NCI-H345 treated with DMSO at 0.1 percent for 48 hours (cell line): ENCODE data around the gene SORCS2.

Experiments used
- DNase-seq: peaks from one replicate; lab custom pipeline; 2025; ENCODE audit not compliant: unreplicated experiment; lab: John Stamatoyannopoulos, UW

Gene SORCS2

DNA sequence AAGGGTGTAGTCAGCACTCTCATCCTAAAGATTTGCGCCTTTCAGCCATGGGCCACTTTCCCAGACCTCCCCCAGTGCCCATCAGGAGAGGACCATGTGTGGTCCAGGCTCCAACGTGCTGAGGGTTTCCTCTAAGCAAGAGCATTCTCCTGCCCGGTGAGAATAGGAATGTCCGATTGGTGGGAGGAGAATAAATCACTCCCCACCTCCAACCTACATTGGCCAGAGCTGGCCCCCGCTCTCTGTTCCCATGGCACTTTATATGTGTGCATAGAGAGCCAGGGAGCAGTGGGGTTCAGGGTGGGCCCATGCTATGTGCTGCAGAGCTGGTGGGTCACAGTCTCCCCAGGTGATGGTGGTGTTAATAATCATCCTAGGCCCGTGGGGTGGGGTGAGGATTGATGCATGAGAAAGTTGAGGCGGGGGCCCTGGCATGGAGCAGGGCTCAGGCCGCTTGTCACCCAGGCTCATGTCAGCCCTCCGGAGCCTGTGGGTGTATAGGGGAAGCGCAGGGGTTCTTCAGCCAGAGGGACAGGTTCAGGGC lies 6.8 kb upstream of the SORCS2 start:
- DNase-seq: no peak

DNA sequence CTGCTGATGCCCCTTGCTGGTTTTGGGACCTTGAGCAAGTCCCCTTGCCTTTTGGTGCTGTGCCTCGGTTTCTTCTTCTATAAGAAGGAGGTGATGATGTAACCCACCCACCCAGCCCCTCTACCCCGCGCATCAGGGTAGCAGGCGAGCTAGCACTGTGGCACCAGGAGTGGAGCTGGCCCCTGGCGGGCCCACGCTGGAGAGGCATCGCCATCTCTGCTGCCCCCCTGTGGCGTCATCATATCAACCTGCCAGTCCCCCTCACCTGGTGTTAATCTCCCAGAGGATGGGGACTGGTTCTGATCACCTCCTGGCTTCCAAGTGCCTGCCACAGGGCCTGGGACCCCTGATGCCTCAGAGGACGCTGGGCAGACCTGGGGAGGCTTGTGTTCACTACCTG lies 6.3 kb upstream of the SORCS2 start:
- DNase-seq: no peak

DNA sequence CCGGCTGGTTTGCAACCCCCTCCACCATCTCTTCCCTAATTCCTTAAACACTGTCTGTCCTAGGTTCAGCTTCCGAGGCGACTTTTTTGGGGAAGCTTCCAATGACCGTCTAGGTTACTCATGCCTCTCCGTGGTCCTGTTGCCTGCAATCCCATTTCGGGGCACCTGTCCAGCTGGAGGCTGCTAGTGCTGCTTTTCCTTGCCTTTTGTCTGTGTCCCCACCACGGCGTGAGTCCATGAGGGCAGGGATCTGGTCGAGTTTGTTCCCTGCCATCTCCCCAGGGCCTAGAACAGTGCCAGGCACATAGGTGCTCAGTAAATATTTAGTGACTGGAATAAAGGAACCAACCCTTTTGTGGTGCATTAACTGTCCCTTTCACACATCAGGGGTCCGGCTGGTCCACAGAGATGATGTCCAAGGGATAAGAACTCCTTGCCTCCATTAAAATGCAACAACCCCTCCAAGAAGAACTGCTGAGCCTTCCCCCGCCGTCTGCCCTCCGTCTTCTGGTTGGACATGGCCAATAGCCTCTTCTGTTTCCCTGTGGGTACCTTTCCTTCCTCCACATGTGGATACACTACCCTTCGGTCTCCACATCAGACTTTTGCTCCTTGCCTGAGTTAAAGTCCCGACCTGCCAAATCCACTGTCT lies 5.7 kb upstream of the SORCS2 start:
- no peak for DNase-seq

DNA sequence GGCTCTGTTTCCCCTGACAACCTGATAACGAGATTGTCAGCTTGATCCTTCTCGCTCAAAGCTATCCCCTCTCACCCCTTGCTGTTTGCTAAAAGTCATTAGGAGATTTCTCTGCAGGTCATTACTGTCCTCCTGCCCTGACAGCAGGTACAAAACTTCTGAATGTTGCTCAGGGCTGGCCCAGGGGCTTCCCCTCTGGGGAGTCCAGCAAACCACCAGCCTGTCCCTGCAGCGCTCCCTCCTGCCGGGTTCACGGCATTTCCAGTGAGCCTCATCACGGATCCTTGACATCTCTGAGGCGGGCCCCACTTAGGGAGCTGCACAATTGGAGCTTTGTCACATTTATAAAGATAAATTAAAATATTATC lies 5.2 kb upstream of the SORCS2 start:
- DNase-seq: no peak

DNA sequence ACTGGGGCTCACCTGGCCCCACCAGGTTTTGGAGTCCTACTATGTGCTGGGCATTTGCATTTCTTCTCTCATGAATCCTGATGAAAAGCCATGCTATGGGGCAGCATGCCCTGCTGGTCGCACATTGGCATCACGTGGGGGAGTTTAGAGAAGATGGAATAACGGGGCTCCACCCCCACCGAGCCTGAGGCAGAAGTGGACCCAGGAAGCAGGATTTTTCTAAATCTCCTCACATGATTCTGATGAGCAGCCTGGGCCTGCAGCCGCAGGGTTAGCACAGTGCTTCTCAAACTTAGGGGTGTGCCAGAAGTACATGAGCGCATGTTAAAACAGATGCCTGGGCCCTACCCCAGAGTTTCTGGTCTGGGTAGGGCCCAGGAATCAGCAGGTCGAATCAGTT lies 4.6 kb upstream of the SORCS2 start:
- DNase-seq: no peak

DNA sequence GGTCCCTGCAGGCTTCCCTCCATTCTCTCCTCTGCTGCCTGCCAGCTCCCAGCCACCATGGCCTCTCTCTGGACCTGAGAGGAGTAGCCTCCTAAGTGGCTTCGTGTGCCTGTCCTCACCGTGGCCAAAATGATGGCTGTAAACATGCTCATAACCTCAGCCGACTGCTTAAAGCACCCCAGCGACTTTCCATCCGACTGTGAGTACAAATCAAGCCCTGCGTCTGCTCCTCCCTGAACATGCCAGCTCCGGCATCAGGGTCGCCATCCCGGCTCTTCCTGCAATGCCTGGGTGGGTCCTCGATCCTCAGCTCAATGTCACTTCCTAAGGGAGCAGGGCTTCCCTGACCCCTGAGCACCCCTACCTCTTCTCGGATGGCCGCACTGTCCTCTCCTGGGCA lies 3.3 kb upstream of the SORCS2 start:
- DNase-seq: no peak

DNA sequence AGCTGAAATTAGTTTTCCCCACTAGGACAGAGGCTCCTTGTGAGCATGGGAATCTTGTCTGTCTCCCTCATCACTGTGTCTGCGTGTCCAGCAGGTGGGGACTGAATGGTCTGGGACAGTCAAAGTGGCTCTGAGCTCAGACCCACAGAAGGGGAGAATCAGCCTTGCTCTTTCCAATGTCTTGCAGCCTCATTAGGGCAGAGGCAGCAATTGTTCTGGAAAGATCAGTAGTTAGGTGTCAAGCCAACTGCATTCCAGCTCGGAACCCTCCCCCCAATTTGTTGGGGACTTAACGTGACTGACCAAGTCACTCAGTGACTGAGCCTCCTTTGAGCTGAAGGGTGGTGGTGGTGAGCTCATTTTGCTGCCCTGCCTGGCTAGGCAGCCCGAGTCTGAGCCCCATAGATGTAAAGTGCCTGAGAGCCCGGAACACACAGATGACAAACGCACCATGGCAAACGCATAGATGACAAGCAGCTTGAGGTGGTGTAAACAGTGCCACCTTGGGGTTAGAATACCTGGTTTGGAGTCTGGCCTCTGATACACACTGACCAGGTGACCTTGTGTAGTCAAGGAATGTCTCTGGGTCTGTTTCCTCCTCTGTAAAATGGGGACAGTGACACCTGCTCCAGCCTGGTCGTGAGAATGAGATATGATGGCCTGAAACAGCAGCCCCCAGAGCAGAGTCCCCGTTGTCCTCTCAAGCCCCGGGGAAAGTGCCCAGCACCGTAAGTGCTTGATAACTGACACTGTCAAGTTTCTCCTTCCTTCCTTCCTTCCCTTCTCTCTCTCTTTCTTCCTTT lies 2.7 kb upstream of the SORCS2 start:
- no peak for DNase-seq

DNA sequence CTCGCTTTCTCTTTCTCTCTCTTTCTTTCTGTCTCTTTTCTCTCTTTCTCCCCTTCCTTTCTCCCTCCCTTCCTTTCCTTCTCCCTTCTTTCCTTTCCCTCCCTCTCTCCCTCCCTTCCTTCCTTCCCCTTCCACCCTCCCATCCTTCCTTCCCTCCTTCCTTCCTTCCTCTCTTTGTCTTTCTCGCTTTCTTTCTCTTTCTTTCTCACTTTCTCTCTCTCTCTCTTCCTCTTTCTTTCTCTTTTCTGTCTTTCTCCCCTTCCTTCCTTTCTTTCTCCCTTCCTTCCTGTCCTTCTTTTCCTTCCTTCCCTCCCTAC lies 2.1 kb upstream of the SORCS2 start:
- DNase-seq: no peak

DNA sequence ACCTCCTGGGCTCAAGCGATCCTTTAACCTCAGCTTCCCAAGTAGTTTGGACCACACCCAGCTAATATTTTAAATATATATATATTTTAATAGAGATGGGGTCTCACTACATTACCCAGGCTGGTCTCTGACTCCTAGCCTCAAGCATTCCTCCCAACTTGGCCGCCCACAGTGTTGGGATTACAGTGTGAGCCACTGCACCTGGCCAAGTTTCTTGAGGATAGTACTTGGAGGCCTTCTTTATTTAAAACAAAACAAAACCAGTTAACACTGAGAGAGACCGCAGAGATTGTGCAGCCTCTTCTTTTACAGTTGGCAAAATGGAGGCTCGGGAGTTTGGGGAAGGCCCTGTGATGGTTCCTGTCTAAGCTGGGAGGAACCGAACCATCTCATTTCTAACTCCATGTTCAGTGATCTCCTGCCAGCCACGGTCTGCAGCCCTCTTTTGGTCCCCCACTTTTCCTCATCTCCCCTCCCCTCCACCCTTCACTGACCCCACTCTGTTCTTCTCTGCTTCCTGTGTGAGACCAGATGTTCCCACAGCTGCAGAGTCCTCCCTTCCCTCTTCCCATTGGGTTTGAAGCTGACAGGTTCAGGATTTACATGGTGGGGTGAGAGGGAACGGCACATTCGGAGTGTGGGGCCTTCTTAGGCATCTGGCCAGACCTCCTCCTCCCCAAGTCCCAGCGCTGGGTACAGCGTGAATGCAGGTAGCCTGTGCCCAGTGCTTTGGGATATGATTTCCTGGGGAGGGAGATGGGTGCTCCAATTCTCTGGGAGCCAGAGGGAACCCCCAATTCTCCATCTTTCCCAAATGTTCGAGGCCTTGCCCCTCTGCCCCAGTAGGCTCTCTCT lies 1.4 kb upstream of the SORCS2 start:
- no peak for DNase-seq

DNA sequence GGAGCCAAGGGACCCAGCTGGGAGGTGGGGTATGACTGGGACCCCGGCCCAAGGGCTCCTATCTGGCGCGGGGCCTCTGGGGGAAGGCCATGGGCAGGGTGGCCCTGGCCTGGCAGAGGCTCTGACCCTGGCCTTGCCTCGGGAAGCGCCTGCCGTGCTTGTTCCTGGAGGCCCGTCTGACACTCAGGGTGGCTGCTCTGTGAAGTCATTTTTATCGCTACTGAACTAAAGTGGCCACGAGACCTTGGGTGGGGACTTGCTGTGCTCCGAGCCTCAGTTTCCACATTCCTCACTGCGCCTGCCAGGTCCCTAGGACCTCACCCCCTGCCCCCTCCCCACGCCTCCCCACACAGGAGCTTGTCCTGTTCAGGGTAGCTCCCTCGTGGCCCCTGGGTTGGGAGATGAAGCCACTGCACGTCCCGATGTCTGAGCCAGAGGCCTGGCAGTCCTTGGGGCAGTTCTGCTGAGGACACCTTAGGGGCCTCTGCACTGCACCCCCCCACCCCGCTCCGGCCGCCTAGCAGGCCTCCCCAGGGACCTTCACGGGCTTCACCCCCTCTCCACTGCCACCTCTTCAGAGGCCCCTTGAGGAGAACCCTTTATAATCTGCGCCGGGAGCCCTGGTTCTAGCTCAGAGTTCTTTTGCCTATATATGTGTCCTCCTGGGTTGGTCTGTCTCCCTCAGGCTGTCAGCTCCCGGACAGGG lies 639 bp upstream of the SORCS2 start:
- no peak for DNase-seq

DNA sequence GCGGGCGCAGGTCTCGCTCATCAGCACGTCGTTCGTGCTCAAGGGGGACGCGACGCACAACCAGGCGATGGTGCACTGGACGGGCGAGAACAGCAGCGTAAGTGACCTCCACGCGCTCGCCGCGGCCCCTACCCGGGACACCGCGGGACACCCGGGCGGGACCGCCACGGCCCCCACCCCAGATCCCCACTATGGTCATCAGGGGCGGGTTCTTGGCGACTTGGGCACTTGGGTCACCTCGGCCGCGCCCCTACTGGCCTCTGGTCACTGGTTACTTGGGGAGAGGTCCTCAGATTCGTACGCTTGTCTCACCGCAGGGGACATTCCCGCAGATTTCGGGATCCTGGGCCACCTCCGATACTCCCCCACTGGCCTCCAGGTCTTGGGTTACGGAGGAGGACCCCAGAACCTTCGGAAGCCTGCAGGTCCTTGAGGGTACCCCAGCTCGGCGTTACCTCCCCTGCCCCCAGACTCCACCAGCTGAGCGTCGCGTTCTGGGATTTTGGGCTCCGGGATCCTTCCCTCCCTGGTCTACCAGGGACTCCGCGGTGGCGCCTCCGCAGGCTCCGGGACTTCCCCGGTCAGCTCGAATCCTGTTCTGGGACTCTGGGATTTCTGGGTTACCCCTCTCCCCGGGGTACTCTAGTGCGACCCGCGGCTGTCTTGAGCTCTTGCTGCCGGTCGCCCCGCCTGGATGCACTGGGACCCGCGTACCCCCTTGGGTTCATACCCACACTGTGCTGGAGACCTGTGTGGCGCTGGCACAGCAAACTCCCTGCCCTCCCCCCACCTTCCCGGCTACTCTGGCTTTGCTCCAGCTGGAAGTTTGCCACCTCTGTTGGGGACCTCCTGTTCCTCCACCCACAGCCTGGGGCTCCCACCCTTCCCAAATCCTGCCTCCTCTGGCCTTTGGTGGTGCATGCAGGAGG lies 956 bp downstream of the SORCS2 start:
- DNase-seq: peak; percentile 15

DNA sequence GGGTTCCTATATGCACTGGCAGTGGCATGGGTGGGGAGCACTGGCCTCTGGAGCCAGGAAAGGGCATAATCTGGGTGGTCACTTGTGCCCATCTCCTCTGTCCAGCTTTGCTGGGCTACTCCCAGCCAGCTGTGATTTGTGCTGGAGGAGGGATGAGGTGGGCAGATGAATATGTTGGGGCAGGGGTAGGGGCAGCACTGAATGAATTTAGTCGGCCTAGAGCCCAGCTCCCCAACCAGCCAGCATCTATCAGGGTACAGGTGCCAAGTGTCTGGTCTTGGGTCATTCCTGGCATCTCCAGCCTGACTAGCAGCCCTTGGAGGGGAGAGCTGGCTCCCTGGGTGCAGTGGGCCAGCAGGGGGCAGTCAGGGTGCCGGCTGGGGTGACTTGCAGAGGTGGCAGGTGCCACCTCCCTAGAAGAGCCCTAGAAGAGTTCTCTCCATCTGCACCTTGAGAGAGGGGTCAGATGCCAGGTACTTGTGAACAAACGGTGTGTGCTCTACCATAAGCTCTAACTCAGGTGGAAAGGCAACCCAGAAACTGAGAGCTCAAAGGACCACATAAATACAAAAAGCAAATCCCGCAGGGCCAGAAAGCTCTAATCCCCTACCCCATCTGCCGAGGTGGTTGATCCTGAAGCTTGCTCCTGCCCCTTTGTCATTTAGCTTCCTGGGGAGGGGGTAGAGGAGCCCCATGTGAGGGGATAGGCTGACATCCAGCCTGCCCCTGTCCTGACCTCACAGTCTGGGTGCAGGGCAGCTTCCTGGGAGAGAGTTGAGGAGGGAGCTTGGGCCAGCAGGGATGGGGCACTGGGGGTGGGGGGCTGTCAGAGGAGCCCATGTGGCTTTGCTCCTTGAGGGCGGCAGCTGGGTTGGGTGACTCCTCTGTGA lies 2.2 kb downstream of the SORCS2 start:
- peak; percentile 20 for DNase-seq

DNA sequence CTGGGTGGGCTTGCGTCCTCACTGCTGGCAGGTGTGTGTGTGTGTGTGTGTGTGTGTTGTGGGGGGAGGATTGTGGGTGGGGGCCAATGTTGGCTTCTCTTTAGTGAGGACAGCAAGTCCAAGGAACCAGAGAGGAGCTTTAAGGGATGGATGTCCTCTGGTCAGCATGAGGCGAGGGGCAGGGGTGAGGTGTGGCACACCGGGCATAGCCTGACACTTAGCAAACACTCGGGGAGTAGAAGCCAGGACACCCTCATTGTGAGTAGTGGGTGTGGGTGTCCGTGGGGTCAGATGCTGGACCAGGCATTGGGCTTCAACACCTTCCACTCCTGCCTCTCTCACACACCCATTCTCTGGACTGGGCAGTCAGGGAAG lies 2.8 kb downstream of the SORCS2 start:
- no peak for DNase-seq

DNA sequence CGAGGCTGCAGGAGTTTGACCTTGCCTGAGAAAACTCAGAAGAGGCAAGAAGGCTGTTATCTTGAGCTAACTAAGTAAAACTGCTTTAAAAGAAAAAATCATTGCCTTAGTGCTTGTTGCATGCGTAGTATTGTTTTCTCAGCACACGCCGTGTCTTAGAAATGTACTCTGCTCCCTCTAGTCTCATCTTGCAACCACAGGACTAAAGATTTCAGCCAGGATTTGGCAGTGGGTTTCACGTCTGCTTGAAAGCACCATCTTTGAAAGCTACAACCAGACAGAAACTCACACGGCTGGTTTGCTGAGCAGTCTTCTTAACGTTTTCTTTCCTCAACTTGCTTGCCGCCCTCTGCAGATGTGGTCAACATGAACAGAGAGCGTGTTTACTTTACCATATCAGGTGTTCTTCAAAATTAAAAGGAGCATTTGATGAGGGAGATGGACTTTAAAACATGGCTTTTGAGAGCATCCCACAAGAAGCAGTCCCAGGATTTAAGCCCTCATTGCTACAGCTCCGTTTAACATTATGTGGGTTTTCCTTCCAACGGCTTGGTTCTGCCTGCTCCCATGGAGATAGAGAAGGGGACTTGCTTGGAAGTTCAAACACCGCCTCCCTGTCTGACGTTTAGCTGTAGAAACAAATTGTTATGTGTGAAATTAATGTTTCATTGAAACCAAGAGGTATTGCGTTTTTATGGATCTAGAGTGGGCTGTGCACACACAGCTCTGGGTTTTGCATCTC lies 3.4 kb downstream of the SORCS2 start:
- DNase-seq: no peak

DNA sequence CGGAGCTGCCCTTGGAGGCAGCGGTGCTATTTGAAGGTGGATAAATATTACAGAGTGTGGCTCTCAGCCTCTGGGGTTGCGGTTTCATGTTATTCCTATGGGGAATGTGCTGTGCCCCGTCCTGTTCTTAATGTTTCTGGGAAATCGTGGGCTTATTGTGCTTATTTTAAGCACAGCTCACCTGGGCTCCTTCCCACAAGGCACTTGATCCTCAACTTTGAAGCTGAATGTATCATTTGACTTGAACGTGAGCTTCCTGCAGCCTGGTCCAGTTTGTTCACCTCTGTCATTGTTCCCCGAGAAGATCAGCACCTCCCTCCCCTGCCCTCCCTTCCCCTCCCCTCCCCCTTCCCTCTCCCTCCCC lies 3.9 kb downstream of the SORCS2 start:
- no peak for DNase-seq

DNA sequence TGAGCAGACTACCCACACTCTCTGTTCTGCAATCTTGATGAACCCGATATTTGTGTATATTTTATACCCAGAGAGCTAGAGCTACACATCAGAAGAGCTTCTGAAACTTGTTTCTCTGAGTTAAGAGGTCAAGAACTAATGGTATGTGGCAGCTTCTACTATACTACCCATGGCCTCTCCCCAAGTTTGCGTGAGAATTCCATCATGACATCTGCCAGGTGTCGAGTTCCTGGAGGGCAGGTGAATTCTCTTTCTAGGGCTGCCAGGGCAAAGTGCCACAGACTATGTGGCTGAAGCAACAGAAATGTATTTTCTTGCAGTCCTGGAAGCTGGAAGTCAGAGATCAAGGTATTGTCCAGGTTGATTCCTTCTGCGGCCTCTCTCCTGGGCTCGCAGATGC lies 4.4 kb downstream of the SORCS2 start:
- DNase-seq: no peak

DNA sequence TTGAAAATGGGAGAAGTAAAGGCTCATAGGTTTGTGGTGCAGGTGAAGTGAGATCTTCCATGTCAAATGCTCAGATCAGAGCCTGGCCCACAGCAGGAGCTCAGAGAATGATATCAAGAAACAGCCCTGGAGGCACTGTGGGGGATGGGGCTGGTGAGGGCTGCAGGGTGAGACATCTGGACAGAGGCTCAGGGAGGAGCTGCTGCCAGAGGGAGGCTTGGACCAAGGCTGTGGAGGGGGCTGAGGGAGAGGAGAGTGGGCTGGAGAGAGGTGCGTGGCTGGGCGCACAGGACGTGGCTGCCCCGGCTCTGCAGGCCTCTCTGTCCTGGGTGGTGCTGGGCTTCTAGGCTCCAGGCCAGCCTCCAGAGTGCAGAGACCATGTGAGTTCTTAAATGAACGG lies 5.6 kb downstream of the SORCS2 start:
- DNase-seq: no peak

DNA sequence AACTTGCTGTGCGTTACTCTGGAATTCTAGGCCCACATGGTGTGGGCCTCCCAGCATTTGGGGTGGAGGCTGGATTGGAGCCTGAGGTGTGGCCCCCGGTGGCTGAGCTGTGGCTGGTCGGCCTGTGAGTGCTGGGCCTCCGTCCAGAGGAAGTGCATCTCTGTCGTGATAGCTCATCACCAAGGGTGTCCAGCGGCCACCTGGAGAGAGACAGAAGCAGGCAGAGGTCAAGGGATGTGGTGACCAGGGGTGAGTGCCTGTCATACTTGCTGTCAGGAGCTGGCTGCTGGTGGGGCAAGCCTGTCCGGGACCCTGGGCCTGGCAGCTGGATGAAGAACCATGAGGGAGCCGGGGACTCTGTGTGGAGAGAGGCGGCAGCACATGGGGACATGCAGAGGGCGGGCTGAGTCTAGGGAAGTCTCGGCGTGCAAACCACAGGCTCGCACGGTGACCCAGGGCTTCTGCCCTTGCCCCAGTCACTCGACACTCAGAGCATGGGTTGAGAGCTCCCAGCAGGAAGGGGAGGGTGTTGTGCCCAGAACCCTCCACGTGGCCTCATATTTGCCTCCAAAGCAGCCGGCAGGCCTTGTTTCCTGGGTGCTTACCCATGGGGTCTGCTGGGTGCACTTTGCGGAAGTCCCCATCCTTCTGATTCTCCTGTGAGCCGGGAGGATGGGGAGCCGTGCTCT lies 6.2 kb downstream of the SORCS2 start:
- DNase-seq: no peak
